Keratinocyte (primary cell): ENCODE data around the gene C19orf25. TPM values are rescaled to one million over a fixed set of nuclear protein-coding genes. Genes with fewer than 3 reads are reported as not detected.

Experiments
- DNase-seq: peaks from one replicate; pipeline ENCODE4 v3.0.0-alpha.2; 2011; ENCODE audit warnings: low read depth, missing footprints, low spot score
- FAIRE-seq: peaks from 2 replicates; lab custom pipeline; 2011; peaks lifted over from hg19 to GRCh38; lab: Jason Lieb, UNC
- H2AFZ ChIP-seq: 2 replicates; pipeline ENCODE4 v1.6.0; 2012; ENCODE audit warnings: low read length, control low read depth, inconsistent platforms; ENCODE audit not compliant: control insufficient read depth
- H3K27ac ChIP-seq: 2 replicates; pipeline ENCODE4 v1.5.1; 2011; ENCODE audit warnings: low read length; ENCODE audit not compliant: control insufficient read depth, insufficient read depth
- H3K27me3 ChIP-seq: 3 replicates; pipeline ENCODE4 v1.6.0; 2011; ENCODE audit warnings: low read length; ENCODE audit not compliant: control insufficient read depth, insufficient read depth; ENCODE audit errors: extremely low read depth
- H3K36me3 ChIP-seq, 2 experiments: 2 replicates in 1 of 2; 3 replicates in 1 of 2; pipeline ENCODE4 v1.5.1; 2011; ENCODE audit warnings: low read length in 2 of 2, mild to moderate bottlenecking in 1 of 2; ENCODE audit not compliant: control insufficient read depth in 2 of 2, insufficient read depth in 2 of 2; ENCODE audit errors: extremely low read depth in 1 of 2
- H3K4me1 ChIP-seq: 3 replicates; pipeline ENCODE4 v1.5.1; 2011; ENCODE audit warnings: low read length; ENCODE audit not compliant: control insufficient read depth, insufficient read depth; ENCODE audit errors: extremely low read depth
- H3K4me2 ChIP-seq: 3 replicates; pipeline ENCODE4 v1.6.0; 2011; ENCODE audit warnings: low read depth, low read length; ENCODE audit not compliant: control insufficient read depth, insufficient read depth; ENCODE audit errors: extremely low read depth
- H3K4me3 ChIP-seq, 3 experiments: fragments of 200-600 bp in 1 of 3; sonication (generic) in 1 of 3; 2 replicates in 2 of 3; 3 replicates in 1 of 3; pipeline ENCODE4 v1.5.1; 2011 to 2016; ENCODE audit warnings: low read length in 3 of 3, mild to moderate bottlenecking in 3 of 3, control low read depth in 2 of 3, inconsistent platforms in 1 of 3, low read depth in 1 of 3, mixed read lengths in 1 of 3, mixed run types in 1 of 3, moderate library complexity in 1 of 3; ENCODE audit not compliant: control insufficient read depth in 2 of 3, insufficient read depth in 2 of 3; ENCODE audit errors: extremely low read depth in 1 of 3
- H3K79me2 ChIP-seq: 2 replicates; pipeline ENCODE4 v1.6.0; 2012; ENCODE audit warnings: low read length; ENCODE audit not compliant: control insufficient read depth, insufficient read depth
- H3K9ac ChIP-seq: 3 replicates; pipeline ENCODE4 v1.6.0; 2011; ENCODE audit warnings: low read length; ENCODE audit not compliant: control insufficient read depth, insufficient read depth; ENCODE audit errors: extremely low read depth
- H3K9me1 ChIP-seq: 3 replicates; pipeline ENCODE4 v1.6.0; 2011; ENCODE audit warnings: low read length; ENCODE audit not compliant: control insufficient read depth, insufficient read depth; ENCODE audit errors: extremely low read depth
- H3K9me3 ChIP-seq: 2 replicates; pipeline ENCODE4 v1.5.1; 2012; ENCODE audit warnings: low read depth, low read length; ENCODE audit not compliant: control insufficient read depth
- H4K20me1 ChIP-seq: 3 replicates; pipeline ENCODE4 v1.6.0; 2011; ENCODE audit warnings: low read length; ENCODE audit not compliant: control insufficient read depth, insufficient read depth; ENCODE audit errors: extremely low read depth
- CTCF ChIP-seq, 3 experiments: IDR thresholded peaks in 1 of 3; conservative IDR thresholded peaks in 1 of 3; optimal IDR thresholded peaks in 1 of 3; 2 replicates in 2 of 3; 3 replicates in 1 of 3; pipeline versions ENCODE3 to v1.5.1; 2011; ENCODE audit warnings: low read length in 3 of 3, mild to moderate bottlenecking in 3 of 3, moderate library complexity in 2 of 3, control low read depth in 1 of 3, inconsistent platforms in 1 of 3; ENCODE audit not compliant: insufficient read depth in 2 of 3; ENCODE audit errors: extremely low read depth in 1 of 3
- EZH2 ChIP-seq: IDR thresholded peaks from one replicate; pipeline ENCODE4 v1.6.1; 2012; ENCODE audit warnings: inconsistent platforms, mild to moderate bottlenecking, low read length, moderate library complexity
- dilution Hi-C: fragments of 300-500 bp; cut with MboI; formaldehyde crosslinking; loops from one replicate; pipeline ENCODE4 v1.7.0; 2020; ENCODE audit warnings: low sequenced_read_pairs; ENCODE audit not compliant: extremely low pct_ligation_motif_present
- polyA plus RNA-seq, 5 experiments: library from polyadenylated mRNA; depleted of rRNA in 3 of 5; stranded (reverse) in 3 of 5; stranded (forward) in 1 of 5; unstranded in 1 of 5; fragments of >200 nt; gene quantifications; 1 replicate in 1 of 5; 2 replicates in 3 of 5; 3 replicates in 1 of 5; pipeline versions ENCODE4 v1.2.1 to v1.2.3, GENCODE V29; 2011 to 2012; ENCODE audit warnings: missing spikeins in 2 of 5, low read depth in 1 of 5, low replicate concordance in 1 of 5

The C19orf25 gene
- polyA plus RNA-seq, 1 donor (not counting 4 experiments of a cell fraction or from before 2014, with no cell fraction given), result 11.2 TPM

DNA sequence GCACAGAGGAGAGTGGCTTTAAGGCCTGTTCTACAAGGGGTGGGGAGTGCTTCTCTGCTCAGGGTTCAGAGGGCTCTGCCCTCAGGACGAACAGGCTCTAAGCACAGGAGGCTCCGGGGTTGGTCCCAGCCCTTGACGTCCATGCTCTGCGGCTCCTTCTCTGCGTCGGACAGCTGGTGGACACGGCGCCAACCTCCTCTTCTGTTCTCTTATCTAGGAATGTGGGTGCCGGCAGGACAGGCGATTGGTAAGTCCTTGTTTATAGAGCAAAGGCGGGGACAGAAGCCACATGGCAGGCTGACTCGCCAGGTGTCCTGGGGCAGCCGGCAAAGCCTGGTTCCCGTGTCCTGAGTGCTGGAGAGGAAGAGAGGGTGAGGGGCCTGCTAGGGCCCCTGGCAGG, 49.3 kb downstream of the C19orf25 start:
- H3K4me1 ChIP-seq, result peaks cover 11% of the 10 kb centered on the region
- H3K27ac ChIP-seq, result no peak overlapping the region
- FAIRE-seq (no peak), DNase-seq (no peak)
- no peaks in the 10 kb centered on the region for H3K27me3 ChIP-seq
- no peaks in the 10 kb centered on the region for H3K9me3 ChIP-seq
- H3K9ac ChIP-seq, result no peak overlapping the region
- TF ChIP-seq EZH2 (no peak), CTCF (optimal IDR thresholded peaks at IDR 0.05 in 1 of 3, IDR thresholded peaks at IDR 0.05 in 1 of 3, conservative IDR thresholded peaks at IDR 0.05 in 1 of 3; ENCODE audit: extremely low read depth in 1 of 3, insufficient read depth in 2 of 3, low read length in 3 of 3) (no peak)
- no peak overlapping the region for H2AFZ ChIP-seq
- peaks cover 42% of the 10 kb centered on the region for H3K79me2 ChIP-seq
- no peak overlapping the region for H3K4me2 ChIP-seq
- peaks cover 6% of the 10 kb centered on the region for H4K20me1 ChIP-seq
- dilution Hi-C loops, result no loop called here
- peaks cover 3% of the 10 kb centered on the region for H3K9me1 ChIP-seq
- H3K36me3 ChIP-seq, result peaks cover 37 to 63% of the 10 kb centered on the region in 2 experiments
- H3K4me3 ChIP-seq, result no peak overlapping the region

- Histone ChIP-seq H3K4me3 (no peak overlapping the region), H4K20me1 (peaks cover 8% of the 10 kb centered on the region), H3K4me1 (peaks cover 17% of the 10 kb centered on the region), H3K27me3 (no peaks in the 10 kb centered on the region), H2AFZ (no peak overlapping the region), H3K27ac (no peak overlapping the region), H3K9me1 (peaks cover 3% of the 10 kb centered on the region), H3K9me3 (no peaks in the 10 kb centered on the region), H3K36me3 (peaks cover 31 to 65% of the 10 kb centered on the region in 2 experiments), H3K4me2 (no peak overlapping the region), H3K9ac (no peak overlapping the region), H3K79me2 (peaks cover 47% of the 10 kb centered on the region)
- no peak for TF ChIP-seq EZH2
- TF ChIP-seq CTCF (optimal IDR thresholded peaks at IDR 0.05 in 1 of 3, IDR thresholded peaks at IDR 0.05 in 1 of 3, conservative IDR thresholded peaks at IDR 0.05 in 1 of 3; ENCODE audit: extremely low read depth in 1 of 3, insufficient read depth in 2 of 3, low read length in 3 of 3), result no peak
- FAIRE-seq (no peak), DNase-seq (no peak)
- dilution Hi-C loops, result no loop called here
These were observed 50.1 kb downstream of the C19orf25 start for GRCh38 chr19:1428738-1429391.
